Measurements from ENCODE around the gene DNAJC27. TPM values are rescaled to one million over a fixed set of nuclear protein-coding genes. Genes with fewer than 3 reads are reported as not detected.

The DNAJC27 gene
- 1.7 to 2.4 TPM (median 2.3 TPM) in 5 replicates for total RNA-seq (2022; extraction: Qiagen RNA extraction; ENCODE audit: low read depth)

GRCh38 chr2:24971536-24972314 is at the start of gene DNAJC27:
TSS of gene DNAJC27 (minus strand) at chr2:24971955. CDS start at chr2:24971904, 51 bp downstream.

GRCh38 chr2:24920098-24920808 is 51.5 kb downstream of the DNAJC27 start, which contains the start of gene ADCY3:
TSS of gene ADCY3 (minus strand) at chr2:24920237. CDS start at chr2:24918987, 1,250 bp downstream.

Other genes with a start within 250 kb of the DNAJC27 start
- 49.3 to 65.1 TPM (median 60.3 TPM) in 5 replicates for gene PTRHD1, start 178.6 kb downstream of the DNAJC27 start, total RNA-seq (2022; extraction: Qiagen RNA extraction; ENCODE audit: low read depth)
- 43.1 to 51.6 TPM (median 44.1 TPM) in 5 replicates for gene CENPO, start 178.5 kb downstream of the DNAJC27 start, total RNA-seq (2022; extraction: Qiagen RNA extraction; ENCODE audit: low read depth)
- gene ADCY3, start 51.7 kb downstream of the DNAJC27 start, total RNA-seq (2022; extraction: Qiagen RNA extraction; ENCODE audit: low read depth) = 72.5 to 81.7 TPM (median 75.8 TPM) in 5 replicates
- 13.5 to 17.6 TPM (median 14.6 TPM) in 5 replicates for gene EFR3B, start 70.1 kb upstream of the DNAJC27 start, total RNA-seq (2022; extraction: Qiagen RNA extraction; ENCODE audit: low read depth)
- gene POMC, start 196.6 kb upstream of the DNAJC27 start, total RNA-seq (2022; extraction: Qiagen RNA extraction; ENCODE audit: low read depth) = not detected in 5 replicates

Data from A549 treated with CpdA at 1 μM for 4 hours (cell line).